Endothelial cell of umbilical vein (primary cell): ENCODE data around the gene SESTD1.

Source experiments
- GATA2 ChIP-seq: IDR thresholded peaks from 2 replicates; pipeline ENCODE4 v1.7.0; 2011; ENCODE audit warnings: low read depth, mild to moderate bottlenecking, moderate library complexity, mixed read lengths, low read length; ENCODE audit not compliant: insufficient read length, insufficient read depth
- POLR2A ChIP-seq: IDR thresholded peaks from 2 replicates; pipeline ENCODE4 v1.6.1; 2012; ENCODE audit warnings: low read depth, mild to moderate bottlenecking, control low read depth, low read length
- POLR2AphosphoS5 ChIP-seq: IDR thresholded peaks from 2 replicates; pipeline ENCODE4 v1.6.1; 2012; ENCODE audit warnings: low read depth, mild to moderate bottlenecking, control low read depth, low read length, moderate library complexity; ENCODE audit not compliant: insufficient read depth
- TF ChIP-seq, protein P1 (sequence below): IDR thresholded peaks from 2 replicates; pipeline ENCODE4 v1.6.1; 2011; ENCODE audit not compliant: insufficient read depth, insufficient read length
- TF ChIP-seq, protein P2 (sequence below), 2 donors: IDR thresholded peaks; 1 replicate in 1 of 2; 2 replicates in 1 of 2; pipeline ENCODE4 v1.5.1; 2011; ENCODE audit warnings: low read length in 2 of 2, mild to moderate bottlenecking in 2 of 2, moderate library complexity in 2 of 2, control low read depth in 1 of 2, inconsistent platforms in 1 of 2, low read depth in 1 of 2; ENCODE audit not compliant: insufficient read depth in 1 of 2; ENCODE audit errors: extremely low read depth in 1 of 2

DNA sequence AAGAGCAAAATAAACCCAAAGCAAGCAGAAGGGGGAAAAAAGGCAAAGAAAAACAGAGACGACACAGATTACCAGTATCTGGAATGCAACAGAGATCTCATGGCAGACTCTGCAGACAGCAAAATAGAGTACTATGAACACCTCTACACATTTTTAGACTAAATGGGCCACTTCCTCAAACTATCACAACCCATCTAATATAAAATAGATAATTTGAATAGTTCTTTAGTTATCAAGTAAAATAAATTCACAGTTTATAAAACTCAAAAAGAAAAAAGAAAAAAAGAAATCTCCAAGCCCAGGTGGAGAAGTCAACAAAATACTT, 16.6 kb downstream of the SESTD1 start:
- TF ChIP-seq, protein P1, sequence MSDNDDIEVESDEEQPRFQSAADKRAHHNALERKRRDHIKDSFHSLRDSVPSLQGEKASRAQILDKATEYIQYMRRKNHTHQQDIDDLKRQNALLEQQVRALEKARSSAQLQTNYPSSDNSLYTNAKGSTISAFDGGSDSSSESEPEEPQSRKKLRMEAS, result no peak
- TF ChIP-seq GATA2 (no peak), POLR2A (no peak), POLR2AphosphoS5 (no peak)
- TF ChIP-seq, protein P2, sequence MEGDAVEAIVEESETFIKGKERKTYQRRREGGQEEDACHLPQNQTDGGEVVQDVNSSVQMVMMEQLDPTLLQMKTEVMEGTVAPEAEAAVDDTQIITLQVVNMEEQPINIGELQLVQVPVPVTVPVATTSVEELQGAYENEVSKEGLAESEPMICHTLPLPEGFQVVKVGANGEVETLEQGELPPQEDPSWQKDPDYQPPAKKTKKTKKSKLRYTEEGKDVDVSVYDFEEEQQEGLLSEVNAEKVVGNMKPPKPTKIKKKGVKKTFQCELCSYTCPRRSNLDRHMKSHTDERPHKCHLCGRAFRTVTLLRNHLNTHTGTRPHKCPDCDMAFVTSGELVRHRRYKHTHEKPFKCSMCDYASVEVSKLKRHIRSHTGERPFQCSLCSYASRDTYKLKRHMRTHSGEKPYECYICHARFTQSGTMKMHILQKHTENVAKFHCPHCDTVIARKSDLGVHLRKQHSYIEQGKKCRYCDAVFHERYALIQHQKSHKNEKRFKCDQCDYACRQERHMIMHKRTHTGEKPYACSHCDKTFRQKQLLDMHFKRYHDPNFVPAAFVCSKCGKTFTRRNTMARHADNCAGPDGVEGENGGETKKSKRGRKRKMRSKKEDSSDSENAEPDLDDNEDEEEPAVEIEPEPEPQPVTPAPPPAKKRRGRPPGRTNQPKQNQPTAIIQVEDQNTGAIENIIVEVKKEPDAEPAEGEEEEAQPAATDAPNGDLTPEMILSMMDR (IDR thresholded peaks at IDR 0.05; ENCODE audit: extremely low read depth in 1 of 2, insufficient read depth in 1 of 2, low read depth in 1 of 2, low read length in 2 of 2), result no peak
